GM20431 (cell line): ENCODE measurements around the gene RIMBP3B.
"Not testable (repeated sequence)": the region's sequence is repeated elsewhere in the genome, so short reads cannot be mapped to it uniquely, and the experiment has no call there.

Experiments used
- in situ Hi-C: fragments of 300-500 bp; cut with MseI, MboI; formaldehyde crosslinking; loops from one replicate; pipeline ENCODE4 v1.15.0; 2020; ENCODE audit warnings: low sequenced_read_pairs; ENCODE audit not compliant: unreplicated experiment

RIMBP3B gene

DNA sequence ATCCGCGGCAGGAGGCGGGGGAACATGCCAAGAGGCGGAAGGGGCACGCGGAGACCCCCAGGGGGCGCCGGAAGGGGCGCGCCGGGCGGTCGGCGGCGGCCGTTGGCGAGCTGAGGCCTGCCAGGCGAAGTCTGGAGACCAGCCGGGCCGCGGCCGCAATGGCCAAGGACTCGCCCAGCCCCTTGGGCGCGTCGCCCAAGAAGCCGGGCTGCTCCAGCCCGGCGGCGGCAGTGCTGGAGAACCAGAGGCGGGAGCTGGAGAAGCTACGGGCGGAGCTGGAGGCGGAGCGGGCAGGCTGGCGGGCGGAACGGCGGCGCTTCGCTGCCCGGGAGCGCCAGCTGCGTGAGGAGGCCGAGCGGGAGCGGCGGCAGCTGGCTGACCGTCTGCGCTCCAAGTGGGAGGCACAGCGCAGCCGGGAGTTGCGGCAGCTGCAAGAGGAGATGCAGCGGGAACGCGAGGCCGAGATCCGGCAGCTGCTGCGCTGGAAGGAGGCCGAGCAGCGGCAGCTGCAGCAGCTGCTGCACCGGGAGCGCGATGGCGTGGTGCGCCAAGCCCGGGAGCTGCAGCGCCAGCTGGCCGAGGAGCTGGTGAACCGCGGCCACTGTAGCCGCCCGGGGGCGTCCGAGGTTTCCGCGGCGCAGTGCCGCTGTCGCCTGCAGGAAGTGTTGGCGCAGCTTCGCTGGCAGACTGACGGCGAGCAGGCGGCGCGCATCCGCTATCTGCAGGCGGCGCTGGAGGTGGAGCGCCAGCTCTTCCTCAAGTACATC lies at the start of gene RIMBP3B:
RIMBP3B (plus strand) TSS at position 51 of the 767 bp plus-strand sequence; CDS start at position 159, 108 bp downstream.
- in situ Hi-C loops: not testable (repeated sequence)

DNA sequence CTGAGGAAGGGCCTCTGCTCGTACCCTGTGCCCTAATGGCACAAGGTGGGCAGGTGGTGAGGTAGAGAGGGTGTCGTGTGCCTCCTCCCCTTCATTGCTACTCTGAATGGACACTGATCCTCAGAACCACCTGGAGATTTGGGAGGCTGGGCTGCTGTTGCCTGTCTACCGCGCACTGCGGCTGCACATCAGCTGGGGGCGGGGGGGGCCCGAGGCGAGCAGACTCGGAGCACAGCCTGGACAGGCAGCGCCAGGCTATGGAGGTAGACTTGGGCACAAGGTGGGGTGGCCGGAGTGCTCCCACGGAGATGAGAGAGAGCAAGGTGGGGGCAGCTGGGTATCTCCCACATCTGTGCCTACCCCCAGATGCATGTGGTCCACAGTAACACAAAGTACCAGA lies 26.0 kb upstream of the RIMBP3B start:
- in situ Hi-C loops: not testable (repeated sequence)

DNA sequence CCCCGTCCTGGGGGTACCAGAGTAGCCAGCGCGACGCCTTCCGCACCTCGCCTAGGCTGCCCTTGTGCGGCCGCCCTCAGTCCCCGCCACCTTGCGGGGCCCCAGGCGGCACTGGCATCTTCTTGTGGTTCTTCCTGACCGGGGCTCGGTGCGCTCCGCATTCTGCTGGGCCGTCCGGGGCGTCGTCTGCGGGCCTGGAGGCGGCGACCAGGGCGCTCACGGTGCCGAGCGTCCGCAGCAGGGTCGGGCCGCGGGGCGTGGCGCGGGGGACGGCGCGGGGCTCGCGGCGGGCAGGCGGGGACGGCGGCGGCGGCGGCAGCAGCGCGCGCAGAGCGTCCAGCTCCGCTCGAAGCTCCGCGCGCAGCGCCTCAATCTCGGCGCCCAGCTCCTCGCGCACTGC lies 23.0 kb upstream of the RIMBP3B start:
- in situ Hi-C loops: not testable (repeated sequence)

GRCh38 chr22:21362473-21362872 lies 21.1 kb upstream of the RIMBP3B start:
- in situ Hi-C loops: not testable (repeated sequence)

DNA sequence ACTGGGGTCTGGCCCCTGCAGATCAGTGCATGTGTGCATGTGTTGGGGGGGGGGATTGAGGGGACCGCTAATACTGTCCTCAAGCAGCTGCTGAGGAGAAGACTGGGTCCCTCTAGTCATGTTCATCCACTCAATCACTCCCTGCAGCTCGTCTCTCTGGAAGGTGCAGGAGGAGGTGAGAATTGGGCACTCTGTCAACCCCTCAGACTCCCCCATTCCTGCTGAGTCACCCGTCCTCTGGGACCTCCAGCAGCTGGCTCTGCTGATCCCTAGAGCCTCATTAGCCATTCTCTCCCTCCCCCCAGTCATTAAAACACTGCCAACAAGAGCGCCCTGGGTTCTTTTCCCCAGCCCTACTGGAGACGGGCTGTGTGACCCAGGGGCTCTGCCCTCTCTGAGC lies 20.5 kb upstream of the RIMBP3B start:
- in situ Hi-C loops: not testable (repeated sequence)

DNA sequence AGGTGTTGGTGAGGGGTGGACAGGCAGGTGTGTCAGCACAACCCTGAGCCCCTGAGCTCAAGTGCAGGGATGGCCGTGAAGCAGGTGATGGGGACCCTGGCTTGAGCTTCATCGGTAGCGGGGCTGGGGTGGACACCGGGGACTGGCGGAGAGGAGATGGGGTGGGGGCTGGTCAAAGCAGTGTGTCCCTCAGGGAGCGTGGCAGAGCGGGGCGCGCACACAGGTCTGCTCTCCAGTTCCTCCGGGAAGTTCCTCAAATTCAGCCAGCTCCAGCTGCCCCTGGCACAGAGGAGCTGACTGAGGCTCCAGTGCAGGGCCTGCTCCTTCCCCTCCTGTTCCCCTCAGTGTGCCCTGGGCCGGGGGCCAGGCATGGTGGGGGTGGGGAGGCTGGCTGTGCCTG lies 19.7 kb upstream of the RIMBP3B start:
- in situ Hi-C loops: not testable (repeated sequence)

DNA sequence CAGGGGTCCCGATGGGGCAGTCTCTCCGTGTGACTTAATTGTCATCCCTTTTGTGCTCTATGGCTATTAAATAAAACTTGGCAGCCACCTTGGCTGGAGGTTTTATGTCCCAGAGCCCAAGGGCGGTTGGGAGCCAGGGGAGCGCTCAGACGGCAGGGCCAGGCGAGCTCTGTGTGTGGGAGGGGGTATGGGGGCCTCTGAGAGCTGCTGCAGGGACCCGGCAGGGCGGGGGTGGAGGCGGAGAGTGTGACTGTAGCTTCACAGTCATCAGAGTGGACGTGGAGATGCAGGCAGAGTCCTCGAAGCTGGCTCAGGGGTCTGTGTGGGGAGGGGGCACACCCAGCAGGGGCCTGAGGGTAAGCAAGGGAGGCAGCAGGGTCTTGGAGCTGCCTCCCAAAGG lies 19.2 kb upstream of the RIMBP3B start:
- in situ Hi-C loops: not testable (repeated sequence)

GRCh38 chr22:21365337-21365736 lies 18.2 kb upstream of the RIMBP3B start:
- in situ Hi-C loops: not testable (repeated sequence)

GRCh38 chr22:21368603-21369310 lies 14.8 kb upstream of the RIMBP3B start:
- in situ Hi-C loops: not testable (repeated sequence)

DNA sequence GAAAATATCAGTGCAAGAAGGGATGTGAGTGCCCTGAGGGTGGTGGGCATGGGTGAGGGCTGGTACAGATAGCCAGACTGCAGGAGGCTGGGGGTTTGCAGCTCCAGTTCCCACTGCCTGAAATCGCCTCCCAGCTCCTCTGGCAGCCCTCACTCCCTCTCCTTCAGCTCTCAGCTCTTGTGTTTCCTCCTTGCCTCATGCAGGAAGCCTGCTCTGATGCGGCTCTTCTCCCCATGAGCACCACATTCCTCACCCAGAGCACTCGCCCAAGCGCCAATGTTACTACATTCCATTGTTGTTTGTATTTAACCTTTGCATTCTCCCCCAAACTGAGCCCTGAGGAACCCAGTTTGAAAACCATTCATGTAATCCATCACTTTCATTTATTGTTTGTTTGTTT lies 7.7 kb upstream of the RIMBP3B start:
- in situ Hi-C loops: not testable (repeated sequence)

DNA sequence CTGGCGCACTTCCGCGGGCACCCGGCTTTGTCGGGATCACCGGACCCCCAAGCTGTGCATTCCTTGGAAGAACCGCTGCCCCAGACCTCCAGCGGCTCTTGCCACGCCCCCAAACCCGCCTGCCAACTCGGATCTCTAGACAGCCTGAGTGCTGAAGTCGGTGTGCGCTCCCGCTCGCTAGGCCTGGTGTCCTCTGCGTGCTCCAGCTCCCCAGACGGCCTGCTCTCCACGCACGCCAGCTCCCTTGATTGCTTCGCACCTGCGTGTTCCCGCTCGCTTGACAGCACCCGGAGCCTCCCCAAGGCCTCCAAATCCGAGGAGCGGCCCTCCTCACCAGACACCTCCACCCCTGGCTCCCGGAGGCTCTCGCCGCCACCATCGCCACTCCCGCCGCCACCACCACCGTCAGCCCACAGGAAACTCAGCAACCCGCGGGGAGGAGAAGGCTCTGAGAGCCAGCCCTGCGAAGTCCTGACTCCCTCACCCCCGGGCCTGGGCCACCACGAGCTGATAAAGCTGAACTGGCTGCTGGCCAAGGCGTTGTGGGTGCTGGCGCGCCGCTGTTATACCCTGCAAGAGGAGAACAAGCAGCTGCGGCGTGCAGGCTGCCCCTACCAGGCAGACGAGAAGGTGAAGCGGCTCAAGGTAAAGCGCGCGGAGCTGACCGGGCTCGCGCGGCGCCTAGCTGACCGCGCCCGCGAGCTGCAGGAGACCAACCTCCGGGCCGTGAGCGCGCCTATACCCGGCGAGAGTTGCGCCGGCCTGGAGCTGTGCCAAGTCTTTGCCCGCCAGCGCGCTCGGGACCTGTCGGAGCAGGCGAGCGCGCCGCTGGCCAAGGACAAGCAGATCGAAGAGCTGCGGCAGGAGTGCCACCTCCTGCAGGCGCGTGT lies 1.2 kb downstream of the RIMBP3B start:
- in situ Hi-C loops: not testable (repeated sequence)

GRCh38 chr22:21389480-21389879 lies 5.9 kb downstream of the RIMBP3B start:
- in situ Hi-C loops: not testable (repeated sequence)

DNA sequence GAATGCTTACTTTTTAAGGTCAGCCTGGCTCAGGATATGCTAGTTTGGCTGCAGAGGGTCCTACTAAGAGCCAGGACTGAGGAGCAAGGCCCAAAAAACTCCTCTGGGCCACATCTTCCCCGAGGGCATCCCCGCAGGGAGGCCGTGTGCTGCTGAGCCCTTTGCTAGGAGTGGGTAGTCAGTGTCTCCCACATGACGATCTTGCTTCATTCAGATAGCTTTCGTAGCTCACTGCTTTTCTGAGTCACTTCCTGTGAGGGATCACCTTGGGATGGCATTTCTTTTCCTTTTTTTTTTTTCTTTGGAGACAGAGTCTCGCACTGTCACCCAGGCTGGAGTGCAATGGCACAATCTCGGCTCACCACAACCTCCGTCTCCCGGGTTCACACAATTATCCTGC lies 6.5 kb downstream of the RIMBP3B start:
- in situ Hi-C loops: not testable (repeated sequence)

DNA sequence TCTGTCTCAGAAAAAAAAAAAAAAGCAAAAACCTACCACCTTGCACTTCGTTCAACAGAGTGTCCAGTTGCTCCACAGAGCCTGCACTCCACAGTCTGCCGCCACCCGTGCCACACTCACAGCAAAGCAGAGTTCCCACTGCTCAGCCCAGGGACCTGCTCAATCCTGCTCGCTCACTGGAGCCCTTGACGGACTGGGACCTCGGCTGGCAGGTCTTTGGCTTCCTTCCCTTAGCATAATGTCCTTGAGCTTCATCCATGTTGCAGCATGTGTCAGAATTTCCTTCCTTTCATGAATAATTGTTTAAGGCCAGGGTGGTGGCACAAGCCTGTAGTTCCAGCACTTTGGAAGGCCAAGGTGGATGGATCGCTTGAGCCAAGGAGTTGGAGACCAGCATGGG lies 11.1 kb downstream of the RIMBP3B start:
- in situ Hi-C loops: not testable (repeated sequence)

DNA sequence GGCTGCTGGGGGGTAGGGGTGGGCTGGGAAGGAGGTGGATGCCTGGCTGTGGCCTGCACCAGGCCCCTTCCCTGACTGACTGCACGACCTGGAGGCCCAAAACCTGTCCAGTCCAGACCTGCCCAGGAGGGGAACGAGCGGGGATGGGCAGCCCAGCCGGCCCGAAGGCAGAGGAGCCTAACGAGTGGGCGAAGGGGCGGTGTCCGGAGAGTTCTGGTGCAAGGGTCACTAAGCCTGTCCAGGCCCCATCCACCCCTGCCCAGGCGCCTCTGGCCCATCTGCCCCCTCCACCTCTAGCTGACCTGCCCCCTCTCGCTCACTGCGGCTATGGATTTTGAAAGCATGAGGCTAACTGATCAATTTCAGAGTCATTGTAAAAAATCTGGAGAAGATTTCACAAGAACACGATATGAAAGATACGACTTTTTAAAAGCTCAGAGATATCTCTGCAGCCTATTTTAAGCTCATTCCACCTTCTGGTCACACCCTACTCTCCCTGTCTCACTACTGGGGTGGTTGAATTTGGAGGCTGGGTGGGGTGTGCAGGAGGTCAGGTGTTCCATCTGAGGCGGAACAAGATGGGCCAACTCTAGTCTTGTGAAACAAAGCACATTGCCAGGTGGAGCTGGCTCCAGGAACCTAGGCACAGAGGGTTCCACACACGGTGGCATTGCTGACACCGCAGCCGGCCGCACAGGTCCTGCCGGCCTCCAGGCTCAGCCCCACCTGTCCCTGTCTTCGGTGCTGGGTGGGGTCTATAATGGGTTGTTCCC lies 17.8 kb downstream of the RIMBP3B start:
- in situ Hi-C loops: not testable (repeated sequence)

- in situ Hi-C loops: not testable (repeated sequence)
These were observed 19.3 kb downstream of the RIMBP3B start for GRCh38 chr22:21402763-21403314.

DNA sequence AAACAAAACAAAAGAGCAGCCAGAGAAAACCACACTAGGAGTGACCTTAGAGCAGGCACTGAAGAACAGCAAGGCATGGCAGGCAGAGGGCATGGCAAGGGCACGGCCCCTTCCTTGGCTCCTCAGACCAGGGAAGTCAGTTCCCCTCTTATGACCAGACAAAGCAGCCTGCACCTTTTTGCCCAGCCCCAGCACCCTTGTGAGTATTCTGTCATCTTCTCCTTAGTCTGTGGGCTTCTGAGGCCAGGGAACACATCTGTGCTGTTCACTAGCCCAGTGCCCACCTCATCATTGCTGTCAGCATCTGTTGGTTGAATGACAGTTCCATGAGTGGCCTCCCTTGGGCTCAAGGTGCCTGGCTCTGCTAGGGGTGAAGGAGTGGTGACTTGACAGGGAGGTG lies 23.6 kb downstream of the RIMBP3B start:
- in situ Hi-C loops: not testable (repeated sequence)

DNA sequence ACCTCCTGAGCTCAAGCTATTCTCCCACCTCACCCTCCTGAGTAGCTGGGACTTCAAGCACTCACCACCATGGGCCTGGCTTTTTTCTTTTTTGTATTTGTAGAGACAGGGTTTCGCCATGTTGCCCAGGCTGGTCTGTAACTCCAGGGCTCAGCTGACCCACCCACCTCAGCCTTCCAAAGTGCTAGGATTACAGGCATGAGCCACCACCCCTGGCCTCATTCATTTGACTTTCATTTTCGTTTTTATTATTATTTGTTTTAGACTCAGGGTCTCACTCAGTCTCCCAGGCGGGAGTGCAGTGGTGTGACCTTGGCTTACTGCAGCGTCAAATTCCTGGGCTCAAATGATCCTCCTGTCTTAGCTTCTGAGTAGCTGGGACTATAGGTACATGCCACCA lies 24.2 kb downstream of the RIMBP3B start:
- in situ Hi-C loops: not testable (repeated sequence)

DNA sequence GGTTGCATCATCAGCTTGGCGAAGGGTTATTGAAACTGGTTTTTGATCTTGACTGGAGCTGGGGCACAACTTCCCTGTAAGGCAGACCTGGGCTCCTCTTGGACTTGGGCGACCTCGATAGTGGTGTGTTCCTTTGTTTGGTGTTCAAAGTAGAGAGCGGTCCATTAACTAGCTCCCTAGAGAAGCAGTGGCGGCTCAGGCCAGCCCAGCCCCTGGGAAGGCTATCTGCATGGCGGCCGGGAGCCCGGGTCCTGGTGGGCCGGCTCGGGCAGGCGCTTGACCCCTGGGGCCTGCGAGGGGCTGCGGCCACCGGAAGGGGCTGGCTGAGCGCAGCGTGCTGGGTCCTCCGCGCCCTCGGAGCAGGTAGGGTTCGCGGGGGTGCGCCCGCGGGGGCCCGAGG lies 32.8 kb downstream of the RIMBP3B start:
- in situ Hi-C loops: not testable (repeated sequence)
